ENCODE results near the gene ZNF286A.
"Not testable (repeated sequence)": the region's sequence is repeated elsewhere in the genome, so short reads cannot be mapped to it uniquely, and the experiment has no call there.

- not testable (repeated sequence) for TF ChIP-seq CTCF, POLR2A (IDR thresholded peaks at IDR 0.05)
Measured at GRCh38 chr17:15749403-15749802, 49.9 kb downstream of the ZNF286A start.
